Fibroblast of the aortic adventitia (primary cell): ENCODE measurements around the gene WHRN. TPM values are rescaled to one million over a fixed set of nuclear protein-coding genes. Genes with fewer than 3 reads are reported as not detected.

ENCODE experiments used
- DNase-seq: peaks from one replicate; pipeline ENCODE4 v3.0.0-alpha.2; 2010; ENCODE audit warnings: low read depth
- H3K4me3 ChIP-seq: 2 replicates; pipeline ENCODE4 v1.5.1; 2011; ENCODE audit warnings: low read depth, mild to moderate bottlenecking, control low read depth, low read length, moderate library complexity
- small RNA-seq: library from RNA; depleted of rRNA; stranded (forward); fragments of <200 nt; gene quantifications from one replicate; pipeline ENCODE3, GENCODE V24; 2012
- total RNA-seq: library from RNA; depleted of rRNA; stranded (reverse); fragments of >200 nt; gene quantifications from 2 replicates; pipeline ENCODE4 v1.2.3, GENCODE V29; 2012; ENCODE audit warnings: low replicate concordance
- TF ChIP-seq, protein P1 (sequence below): IDR thresholded peaks from 2 replicates; pipeline ENCODE4 v1.5.1; 2011; ENCODE audit warnings: mild to moderate bottlenecking, low read length, control low read depth, inconsistent platforms; ENCODE audit not compliant: insufficient read depth

The WHRN gene
- total RNA-seq, 1 donor = 2.1 TPM

DNA sequence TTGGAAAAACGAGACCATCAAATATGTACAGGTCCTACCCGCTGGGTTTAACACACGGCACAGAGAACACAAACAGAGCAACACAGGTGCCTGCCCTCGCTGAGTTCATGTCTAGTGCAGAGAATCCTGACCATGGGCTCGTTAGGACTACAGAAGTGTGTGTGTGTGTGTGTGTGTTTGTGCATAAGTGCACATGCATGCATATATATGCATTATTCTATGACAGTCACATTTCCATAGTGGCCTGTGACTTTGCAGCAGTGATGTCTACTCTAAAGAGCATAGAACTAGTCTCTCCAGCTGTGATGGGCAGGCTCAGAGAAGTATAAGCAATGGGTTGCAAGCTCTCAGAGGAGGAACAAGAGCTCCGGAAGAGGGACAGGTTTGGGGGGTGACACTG lies 147.9 kb downstream of the WHRN start:
- H3K4me3 ChIP-seq = no peak overlapping the region
- TF ChIP-seq, protein P1, sequence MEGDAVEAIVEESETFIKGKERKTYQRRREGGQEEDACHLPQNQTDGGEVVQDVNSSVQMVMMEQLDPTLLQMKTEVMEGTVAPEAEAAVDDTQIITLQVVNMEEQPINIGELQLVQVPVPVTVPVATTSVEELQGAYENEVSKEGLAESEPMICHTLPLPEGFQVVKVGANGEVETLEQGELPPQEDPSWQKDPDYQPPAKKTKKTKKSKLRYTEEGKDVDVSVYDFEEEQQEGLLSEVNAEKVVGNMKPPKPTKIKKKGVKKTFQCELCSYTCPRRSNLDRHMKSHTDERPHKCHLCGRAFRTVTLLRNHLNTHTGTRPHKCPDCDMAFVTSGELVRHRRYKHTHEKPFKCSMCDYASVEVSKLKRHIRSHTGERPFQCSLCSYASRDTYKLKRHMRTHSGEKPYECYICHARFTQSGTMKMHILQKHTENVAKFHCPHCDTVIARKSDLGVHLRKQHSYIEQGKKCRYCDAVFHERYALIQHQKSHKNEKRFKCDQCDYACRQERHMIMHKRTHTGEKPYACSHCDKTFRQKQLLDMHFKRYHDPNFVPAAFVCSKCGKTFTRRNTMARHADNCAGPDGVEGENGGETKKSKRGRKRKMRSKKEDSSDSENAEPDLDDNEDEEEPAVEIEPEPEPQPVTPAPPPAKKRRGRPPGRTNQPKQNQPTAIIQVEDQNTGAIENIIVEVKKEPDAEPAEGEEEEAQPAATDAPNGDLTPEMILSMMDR = no peak
- no peak for DNase-seq

DNA sequence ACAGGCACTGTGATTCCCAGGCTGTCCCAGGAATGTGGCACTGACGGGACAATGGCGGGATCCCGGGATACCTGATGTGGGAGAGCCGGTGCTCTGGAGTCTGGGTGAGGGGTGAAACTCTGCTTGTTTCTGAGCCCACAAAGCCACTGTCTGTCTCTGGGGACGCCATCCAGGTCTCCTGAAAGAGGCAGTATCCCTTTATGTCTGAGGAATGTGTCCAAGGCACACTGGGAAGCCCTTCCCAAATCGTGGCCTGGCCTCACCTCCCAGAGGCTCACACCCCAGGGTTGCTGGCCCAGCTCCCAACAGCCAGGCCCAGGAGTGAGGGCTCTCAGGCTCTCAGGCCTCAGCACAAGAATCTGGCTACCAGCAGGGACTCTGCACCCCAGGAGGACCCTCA lies 148.5 kb downstream of the WHRN start:
- DNase-seq = no peak
- TF ChIP-seq, protein P1 = no peak
- H3K4me3 ChIP-seq = no peak overlapping the region

DNA sequence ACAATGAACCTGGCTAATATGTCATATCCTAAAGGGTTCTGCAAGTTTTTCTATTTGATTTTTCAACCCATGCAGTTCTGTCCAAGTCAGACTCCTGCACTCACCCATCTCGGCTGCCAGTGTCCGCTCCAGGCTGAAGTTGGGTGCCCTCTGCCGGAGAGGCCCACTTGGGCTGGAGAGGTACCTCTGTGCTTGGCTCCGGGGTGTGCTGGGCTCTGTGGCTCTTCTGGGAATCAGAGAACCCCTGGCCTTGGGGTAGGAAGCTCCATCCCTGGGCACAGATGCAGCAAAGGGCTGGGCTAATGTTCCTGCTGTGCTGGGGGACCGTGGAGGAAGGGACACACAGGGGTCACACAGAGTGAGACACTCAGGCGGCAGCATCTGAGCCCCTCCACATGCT lies 149.5 kb downstream of the WHRN start:
- H3K4me3 ChIP-seq = no peak overlapping the region
- DNase-seq = no peak
- TF ChIP-seq, protein P1 = no peak

Small RNA genes within 50 kb of the gene (small RNA-seq; reads per million reads assigned to genes)
- not detected for gene AL138895.2

Other genes starting within 250 kb of the WHRN start
- not detected in 2 replicates for gene ORM1, start 182.4 kb downstream of the WHRN start, total RNA-seq
- not detected in 2 replicates for gene ORM2, start 175.6 kb downstream of the WHRN start, total RNA-seq
- gene AKNA, start 117.5 kb downstream of the WHRN start, total RNA-seq = 9.9 and 22.3 TPM in 2 replicates
- 88.2 and 128 TPM in 2 replicates for gene ATP6V1G1, start 82.3 kb upstream of the WHRN start, total RNA-seq
- gene TMEM268, start 105.8 kb upstream of the WHRN start, total RNA-seq = 4.9 and 12.0 TPM in 2 replicates
- gene TEX53, start 152.3 kb upstream of the WHRN start, total RNA-seq = not detected in 2 replicates
- gene TEX48, start 176.7 kb upstream of the WHRN start, total RNA-seq = not detected in 2 replicates